Measurements from ENCODE around the gene OPN5.

Gene OPN5, protein sequence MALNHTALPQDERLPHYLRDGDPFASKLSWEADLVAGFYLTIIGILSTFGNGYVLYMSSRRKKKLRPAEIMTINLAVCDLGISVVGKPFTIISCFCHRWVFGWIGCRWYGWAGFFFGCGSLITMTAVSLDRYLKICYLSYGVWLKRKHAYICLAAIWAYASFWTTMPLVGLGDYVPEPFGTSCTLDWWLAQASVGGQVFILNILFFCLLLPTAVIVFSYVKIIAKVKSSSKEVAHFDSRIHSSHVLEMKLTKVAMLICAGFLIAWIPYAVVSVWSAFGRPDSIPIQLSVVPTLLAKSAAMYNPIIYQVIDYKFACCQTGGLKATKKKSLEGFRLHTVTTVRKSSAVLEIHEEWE

DNA sequence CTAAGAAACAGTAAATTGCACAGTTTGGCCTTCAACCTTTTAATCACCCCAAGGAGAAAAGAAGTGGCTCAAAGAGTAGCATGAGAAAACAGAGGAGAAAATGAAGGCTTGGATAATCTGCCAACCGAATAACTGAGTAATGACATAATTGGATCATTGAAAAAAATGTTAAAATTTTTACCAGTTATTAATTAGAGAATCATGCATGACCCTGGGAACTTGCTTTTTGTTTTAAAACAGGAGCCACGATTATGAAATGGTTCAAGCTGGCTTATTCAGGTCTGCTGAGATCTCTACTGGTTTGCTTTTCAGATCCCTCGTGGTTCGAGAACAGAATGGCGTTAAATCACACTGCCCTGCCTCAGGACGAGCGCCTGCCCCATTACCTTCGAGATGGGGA lies at the start of gene OPN5:
TSS of gene OPN5 (plus strand) at position 301 of the 400 bp plus-strand sequence. CDS start at position 336, 35 bp downstream.
- TF ChIP-seq, protein P1, sequence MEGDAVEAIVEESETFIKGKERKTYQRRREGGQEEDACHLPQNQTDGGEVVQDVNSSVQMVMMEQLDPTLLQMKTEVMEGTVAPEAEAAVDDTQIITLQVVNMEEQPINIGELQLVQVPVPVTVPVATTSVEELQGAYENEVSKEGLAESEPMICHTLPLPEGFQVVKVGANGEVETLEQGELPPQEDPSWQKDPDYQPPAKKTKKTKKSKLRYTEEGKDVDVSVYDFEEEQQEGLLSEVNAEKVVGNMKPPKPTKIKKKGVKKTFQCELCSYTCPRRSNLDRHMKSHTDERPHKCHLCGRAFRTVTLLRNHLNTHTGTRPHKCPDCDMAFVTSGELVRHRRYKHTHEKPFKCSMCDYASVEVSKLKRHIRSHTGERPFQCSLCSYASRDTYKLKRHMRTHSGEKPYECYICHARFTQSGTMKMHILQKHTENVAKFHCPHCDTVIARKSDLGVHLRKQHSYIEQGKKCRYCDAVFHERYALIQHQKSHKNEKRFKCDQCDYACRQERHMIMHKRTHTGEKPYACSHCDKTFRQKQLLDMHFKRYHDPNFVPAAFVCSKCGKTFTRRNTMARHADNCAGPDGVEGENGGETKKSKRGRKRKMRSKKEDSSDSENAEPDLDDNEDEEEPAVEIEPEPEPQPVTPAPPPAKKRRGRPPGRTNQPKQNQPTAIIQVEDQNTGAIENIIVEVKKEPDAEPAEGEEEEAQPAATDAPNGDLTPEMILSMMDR (IDR thresholded peaks at IDR 0.05; ENCODE audit: control insufficient read depth, extremely low read depth, insufficient read depth), result no peak
- DNase-seq (ENCODE audit: low read depth), result no peak
- H3K4me3 ChIP-seq (ENCODE audit: low read depth, low read length), result no peak within 1 kb of the TSS

DNA sequence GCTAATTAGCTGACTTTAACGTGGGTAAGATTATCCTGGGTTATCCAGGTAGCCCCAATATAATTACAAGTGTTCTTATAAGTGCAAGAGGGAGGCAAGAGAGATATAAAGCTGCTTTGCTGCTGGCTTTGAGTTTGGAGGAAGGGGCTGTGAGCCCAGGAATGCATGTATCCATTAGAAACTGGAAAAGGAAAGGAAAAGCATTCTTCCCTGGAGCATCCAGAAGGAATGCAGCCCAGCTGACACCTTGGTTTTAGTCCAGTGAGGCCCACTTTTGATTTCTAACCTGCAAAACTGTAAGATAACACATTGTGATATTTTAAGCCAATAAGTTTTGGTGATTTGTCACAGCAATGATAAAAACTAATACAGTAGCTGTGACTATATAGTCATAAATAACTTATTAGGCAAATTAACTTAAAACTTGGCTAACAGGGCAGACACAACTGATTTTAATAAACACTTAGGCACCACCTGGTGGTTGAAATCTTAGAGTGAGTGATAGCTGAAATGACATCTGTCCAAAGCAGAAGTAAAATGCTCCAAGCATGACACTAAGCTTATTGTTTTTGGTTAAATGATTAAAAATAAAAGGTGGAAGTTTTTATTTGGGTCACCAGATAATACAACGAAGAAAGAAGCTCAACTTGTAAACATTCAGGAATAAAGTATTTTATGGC lies 47.8 kb upstream of the OPN5 start:
- no peak overlapping the region for H3K4me3 ChIP-seq (ENCODE audit: low read depth, low read length)
- TF ChIP-seq, protein P1 (IDR thresholded peaks at IDR 0.05; ENCODE audit: control insufficient read depth, extremely low read depth, insufficient read depth), result peak; percentile 50
- peak; percentile 37 for DNase-seq (ENCODE audit: low read depth)

DNA sequence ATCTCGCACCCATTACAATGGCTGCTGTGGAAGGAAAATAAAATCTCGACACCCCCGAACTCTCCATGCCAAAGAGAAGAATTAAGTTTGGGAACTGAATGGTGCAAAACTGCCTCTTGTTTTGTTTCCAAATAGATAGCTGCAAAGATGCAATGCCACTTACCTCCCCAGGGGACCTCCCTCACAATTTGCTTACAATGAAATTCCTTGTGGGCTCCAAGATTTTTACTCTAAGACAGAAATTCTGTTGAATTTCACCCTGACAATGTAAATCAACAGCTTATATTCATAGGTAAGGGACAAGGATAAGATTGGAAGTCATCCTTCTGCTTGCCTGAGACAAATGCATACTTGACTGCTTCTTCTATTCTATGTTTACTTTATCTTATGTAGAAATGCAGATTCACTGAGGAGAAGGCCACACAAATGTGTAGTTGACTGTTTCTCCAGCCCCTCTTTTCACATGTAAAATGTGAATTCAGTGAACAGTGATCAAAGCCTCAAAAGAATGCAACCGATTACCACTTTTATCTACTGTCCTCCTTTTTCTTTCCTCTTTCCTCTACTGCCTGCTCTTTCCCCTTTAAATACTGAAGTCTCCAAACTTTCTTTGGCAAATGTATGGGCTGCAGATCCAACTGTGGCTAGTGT lies 46.9 kb upstream of the OPN5 start:
- no peak overlapping the region for H3K4me3 ChIP-seq (ENCODE audit: low read depth, low read length)
- TF ChIP-seq, protein P1 (IDR thresholded peaks at IDR 0.05; ENCODE audit: control insufficient read depth, extremely low read depth, insufficient read depth), result no peak
- DNase-seq (ENCODE audit: low read depth), result no peak

DNA sequence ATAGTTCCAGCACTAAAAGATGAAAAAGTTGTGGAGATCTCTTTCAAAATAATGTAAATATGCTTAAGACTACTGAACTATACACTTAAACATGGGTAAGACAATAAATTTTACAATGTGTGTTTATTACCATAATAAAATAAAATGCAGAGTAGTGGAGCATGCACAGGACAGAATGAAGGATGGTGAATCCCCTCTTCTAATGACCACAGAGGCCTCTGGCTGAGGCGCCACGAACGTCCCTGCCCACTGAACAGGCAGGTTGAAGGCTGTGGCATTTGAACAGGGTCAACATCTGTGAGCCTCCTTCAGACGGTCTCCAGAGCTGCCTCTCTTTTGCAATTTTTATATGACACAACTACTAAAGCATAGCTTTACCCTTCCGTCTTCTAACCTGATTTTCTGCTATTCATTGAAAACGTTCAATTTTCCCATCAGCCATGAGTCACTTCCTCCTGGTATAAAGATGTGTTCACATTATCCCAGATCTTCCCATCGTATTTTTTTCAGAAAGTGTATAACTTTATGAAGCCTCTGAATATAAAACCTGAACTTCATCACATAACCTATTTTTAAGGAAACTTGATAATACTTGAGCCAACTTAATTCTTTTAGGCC lies 45.6 kb upstream of the OPN5 start:
- no peak overlapping the region for H3K4me3 ChIP-seq (ENCODE audit: low read depth, low read length)
- TF ChIP-seq, protein P1 (IDR thresholded peaks at IDR 0.05; ENCODE audit: control insufficient read depth, extremely low read depth, insufficient read depth), result no peak
- no peak for DNase-seq (ENCODE audit: low read depth)

DNA sequence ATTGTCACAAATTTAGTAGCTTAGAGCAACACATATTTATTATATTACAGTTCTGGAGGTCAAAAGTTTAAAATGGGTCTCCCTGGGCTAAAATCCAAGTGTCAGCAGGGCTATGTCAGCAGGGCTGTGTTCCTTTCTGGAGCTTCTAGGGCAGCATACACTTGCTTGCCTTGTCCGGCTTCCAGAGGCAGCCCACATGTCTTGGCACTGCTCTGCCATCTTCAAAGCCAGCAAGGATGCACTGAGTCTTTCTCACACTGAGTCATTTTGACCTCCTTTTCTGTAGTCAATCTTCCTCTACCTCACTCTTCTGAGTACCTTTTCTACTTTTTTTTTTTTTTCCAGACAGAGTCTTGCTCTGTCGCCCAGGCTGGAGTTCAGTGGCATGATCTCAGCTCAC lies 44.4 kb upstream of the OPN5 start:
- TF ChIP-seq, protein P1 (IDR thresholded peaks at IDR 0.05; ENCODE audit: control insufficient read depth, extremely low read depth, insufficient read depth), result no peak
- no peak overlapping the region for H3K4me3 ChIP-seq (ENCODE audit: low read depth, low read length)
- DNase-seq (ENCODE audit: low read depth), result no peak

DNA sequence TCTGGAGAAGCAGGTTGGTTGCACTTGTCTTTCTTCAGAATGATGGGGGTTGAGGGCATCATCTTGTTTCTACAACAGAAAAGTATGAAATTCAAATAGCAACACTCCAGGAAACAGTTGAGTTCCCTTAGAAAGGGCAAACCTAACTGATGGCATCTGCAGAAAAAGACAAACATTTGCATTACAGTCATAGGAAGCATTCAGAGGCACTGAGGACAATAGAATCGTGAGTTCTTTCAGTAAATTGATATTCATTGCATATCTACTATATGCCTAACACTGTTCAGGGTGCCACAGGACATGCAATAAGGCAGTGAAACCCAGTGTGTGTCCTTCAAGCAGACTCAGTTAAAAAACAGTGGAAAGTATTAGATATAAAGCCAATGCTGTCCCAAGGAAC lies 41.1 kb upstream of the OPN5 start:
- no peak for DNase-seq (ENCODE audit: low read depth)
- no peak overlapping the region for H3K4me3 ChIP-seq (ENCODE audit: low read depth, low read length)
- TF ChIP-seq, protein P1 (IDR thresholded peaks at IDR 0.05; ENCODE audit: control insufficient read depth, extremely low read depth, insufficient read depth), result no peak

All from LNCaP clone FGC (cell line).